ENCODE data around the gene CPVL. TPM values are rescaled to one million over a fixed set of nuclear protein-coding genes. Genes with fewer than 3 reads are reported as not detected.
A peak's percentile ranks its signal among the peaks of the same experiment; 100 is the strongest.

CPVL gene
- total and polyA plus RNA-seq, 4 donors: 16.6 to 34.8 (median 17.6) TPM

DNA sequence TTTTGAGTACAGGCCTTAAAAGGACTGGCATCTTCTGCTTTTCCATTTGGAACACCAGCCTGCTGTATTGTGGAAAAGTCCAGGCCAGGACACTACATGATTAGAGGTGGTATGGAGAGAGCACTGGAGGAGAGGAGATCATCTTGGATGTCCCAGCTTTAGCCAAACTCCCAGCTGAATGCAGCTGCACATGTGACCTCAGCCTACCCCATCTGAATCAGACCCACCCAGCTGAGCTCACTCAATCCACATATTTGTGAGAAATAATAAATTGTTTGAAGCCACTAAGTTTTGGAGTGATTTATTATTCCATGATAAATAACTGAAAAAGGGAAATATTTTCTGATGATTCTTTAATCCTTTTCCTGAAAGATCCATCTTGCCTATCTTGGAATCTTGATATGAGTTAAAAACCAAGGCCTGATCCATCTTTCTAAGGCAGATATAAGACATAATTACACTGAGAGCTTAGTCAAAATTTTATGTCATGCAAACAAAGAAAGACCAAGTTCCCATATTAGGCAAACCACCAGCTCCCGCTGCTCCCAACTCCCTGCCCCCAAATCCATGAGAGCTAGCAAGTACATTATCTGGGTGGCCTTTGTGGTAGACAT, 133.1 kb downstream of the CPVL start:
- H3K4me3 ChIP-seq: no peak overlapping the region
- WGBS, 2 donors: 93 to 94% methylated on average over 1 of the region's 1 CpG

DNA sequence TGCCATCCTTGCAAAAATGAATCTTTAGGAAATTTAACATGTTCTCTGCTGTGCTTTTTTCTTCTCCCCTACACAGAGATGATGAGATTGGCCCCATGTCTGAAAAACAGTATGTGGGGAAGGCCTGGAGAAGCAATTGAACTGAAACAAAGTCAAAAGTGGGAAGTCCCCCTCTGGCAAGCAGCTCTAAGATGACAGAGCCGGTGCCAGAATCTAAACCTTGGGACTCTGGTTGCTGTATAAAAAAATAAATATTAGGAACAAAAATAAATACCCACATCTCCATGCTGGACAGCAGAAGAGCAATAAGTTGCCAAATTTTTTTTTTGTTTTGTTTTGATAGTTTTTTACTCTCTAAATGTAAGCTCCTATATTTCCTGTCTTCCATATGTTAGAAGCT, 136.4 kb downstream of the CPVL start:
- H3K4me1 ChIP-seq (ENCODE audit: control insufficient read depth in 5 of 5, insufficient read depth in 5 of 5, low read length in 5 of 5): peaks cover 0 to 35% (median 4%) of the 10 kb centered on the region in 5 donors
- WGBS, 2 donors: 52 to 72% methylated on average over 1 of the region's 1 CpG
- TF ChIP-seq, protein P1, sequence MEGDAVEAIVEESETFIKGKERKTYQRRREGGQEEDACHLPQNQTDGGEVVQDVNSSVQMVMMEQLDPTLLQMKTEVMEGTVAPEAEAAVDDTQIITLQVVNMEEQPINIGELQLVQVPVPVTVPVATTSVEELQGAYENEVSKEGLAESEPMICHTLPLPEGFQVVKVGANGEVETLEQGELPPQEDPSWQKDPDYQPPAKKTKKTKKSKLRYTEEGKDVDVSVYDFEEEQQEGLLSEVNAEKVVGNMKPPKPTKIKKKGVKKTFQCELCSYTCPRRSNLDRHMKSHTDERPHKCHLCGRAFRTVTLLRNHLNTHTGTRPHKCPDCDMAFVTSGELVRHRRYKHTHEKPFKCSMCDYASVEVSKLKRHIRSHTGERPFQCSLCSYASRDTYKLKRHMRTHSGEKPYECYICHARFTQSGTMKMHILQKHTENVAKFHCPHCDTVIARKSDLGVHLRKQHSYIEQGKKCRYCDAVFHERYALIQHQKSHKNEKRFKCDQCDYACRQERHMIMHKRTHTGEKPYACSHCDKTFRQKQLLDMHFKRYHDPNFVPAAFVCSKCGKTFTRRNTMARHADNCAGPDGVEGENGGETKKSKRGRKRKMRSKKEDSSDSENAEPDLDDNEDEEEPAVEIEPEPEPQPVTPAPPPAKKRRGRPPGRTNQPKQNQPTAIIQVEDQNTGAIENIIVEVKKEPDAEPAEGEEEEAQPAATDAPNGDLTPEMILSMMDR (IDR thresholded peaks at IDR 0.05; ENCODE audit: control extremely low read depth, extremely low read depth): no peak
- ATAC-seq (ENCODE audit: insufficient read depth, low FRiP score) (no peak), DNase-seq (peak; percentile 70 to 89 (median 85))
- H3K9ac ChIP-seq (ENCODE audit: insufficient read depth in 1 of 2, low read length in 2 of 2): no peak overlapping the region
- H3K27ac ChIP-seq (ENCODE audit: low read depth in 1 of 2, low read length in 1 of 2): no peak overlapping the region
- H3K4me3 ChIP-seq: no peak overlapping the region
- H3K36me3 ChIP-seq (ENCODE audit: control insufficient read depth in 4 of 4, insufficient read depth in 4 of 4, low read length in 4 of 4): peaks cover 0 to 1% (median 0%) of the 10 kb centered on the region in 4 donors
- no peaks in the 10 kb centered on the region for H3K9me3 ChIP-seq (ENCODE audit: control insufficient read depth in 4 of 4, insufficient read depth in 3 of 4, low read length in 3 of 4)
- H3K27me3 ChIP-seq (ENCODE audit: control insufficient read depth in 3 of 3, insufficient read depth in 3 of 3, low read length in 2 of 3): no peaks in the 10 kb centered on the region

More for the DNA sequence above, 133.1 kb downstream of the CPVL start:
- Histone ChIP-seq H3K36me3 (ENCODE audit: control insufficient read depth in 4 of 4, insufficient read depth in 4 of 4, low read length in 4 of 4) (peaks cover 0 to 1% (median 0%) of the 10 kb centered on the region in 4 donors), H3K4me1 (ENCODE audit: control insufficient read depth in 5 of 5, insufficient read depth in 5 of 5, low read length in 5 of 5) (peaks cover 0 to 17% (median 1%) of the 10 kb centered on the region in 5 donors), H3K9me3 (ENCODE audit: control insufficient read depth in 4 of 4, insufficient read depth in 3 of 4, low read length in 3 of 4) (no peaks in the 10 kb centered on the region), H3K27ac (ENCODE audit: low read depth in 1 of 2, low read length in 1 of 2) (no peak overlapping the region), H3K9ac (ENCODE audit: insufficient read depth in 1 of 2, low read length in 2 of 2) (no peak overlapping the region), H3K27me3 (ENCODE audit: control insufficient read depth in 3 of 3, insufficient read depth in 3 of 3, low read length in 2 of 3) (no peaks in the 10 kb centered on the region)
- TF ChIP-seq, protein P1 (IDR thresholded peaks at IDR 0.05; ENCODE audit: control extremely low read depth, extremely low read depth): no peak
- no peak for ATAC-seq (ENCODE audit: insufficient read depth, low FRiP score)
- DNase-seq: no peak

DNA sequence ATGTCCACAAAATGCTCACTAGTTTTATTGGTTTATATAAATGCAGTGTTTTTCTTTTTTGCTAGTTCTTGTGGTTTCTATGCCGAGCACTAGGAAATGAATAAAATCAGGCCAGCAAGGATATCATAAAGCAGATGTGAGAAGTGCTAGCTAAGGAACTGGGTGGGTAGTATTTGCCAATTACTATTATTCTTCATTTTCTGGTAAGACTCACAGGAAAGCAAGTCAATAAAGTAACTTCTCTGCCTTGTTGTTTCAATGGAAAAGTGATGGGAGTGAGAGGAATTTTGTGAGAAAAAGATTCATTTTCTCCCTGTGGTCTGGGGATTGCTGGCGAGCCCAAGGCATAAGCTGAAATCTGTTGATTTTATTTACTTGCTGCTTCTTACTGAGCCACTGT, 137.7 kb downstream of the CPVL start:
- TF ChIP-seq, protein P1 (IDR thresholded peaks at IDR 0.05; ENCODE audit: control extremely low read depth, extremely low read depth): no peak
- Histone ChIP-seq H3K27ac (ENCODE audit: low read depth in 1 of 2, low read length in 1 of 2) (no peak overlapping the region), H3K4me1 (ENCODE audit: control insufficient read depth in 5 of 5, insufficient read depth in 5 of 5, low read length in 5 of 5) (peaks cover 0 to 35% (median 4%) of the 10 kb centered on the region in 5 donors), H3K9me3 (ENCODE audit: control insufficient read depth in 4 of 4, insufficient read depth in 3 of 4, low read length in 3 of 4) (no peaks in the 10 kb centered on the region), H3K9ac (ENCODE audit: insufficient read depth in 1 of 2, low read length in 2 of 2) (no peak overlapping the region), H3K4me3 (no peak overlapping the region), H3K27me3 (ENCODE audit: control insufficient read depth in 3 of 3, insufficient read depth in 3 of 3, low read length in 2 of 3) (no peaks in the 10 kb centered on the region), H3K36me3 (ENCODE audit: control insufficient read depth in 4 of 4, insufficient read depth in 4 of 4, low read length in 4 of 4) (peaks cover 0 to 1% (median 0%) of the 10 kb centered on the region in 4 donors)
- ATAC-seq (ENCODE audit: insufficient read depth, low FRiP score): no peak
- DNase-seq: no peak
- WGBS, 2 donors: 78 to 85% methylated on average over 2 of the region's 2 CpGs

All from lung (tissue), 12 donors.